AG04450 (cell line): Measurements from ENCODE around the gene CDH4. TPM values are rescaled to one million over a fixed set of nuclear protein-coding genes. Genes with fewer than 3 reads are reported as not detected.

Experiments used
- CTCF ChIA-PET: fragments of 300-600, 350-600 bp; formaldehyde crosslinking; extraction: SDS; loops from one replicate; lab custom pipeline; 2022; ENCODE audit warnings: antibody characterized with exemption, inconsistent platforms; lab: Charles Lee
- POLR2A ChIA-PET: fragments of 350-600 bp; formaldehyde crosslinking; extraction: SDS; loops from one replicate; lab custom pipeline; 2021; ENCODE audit warnings: antibody characterized with exemption, inconsistent platforms; lab: Yijun Ruan, JAX
- DNase-seq: peaks from one replicate; pipeline ENCODE4 v3.0.0-alpha.2; 2011; ENCODE audit warnings: low read depth, low spot score
- H3K27ac ChIP-seq: one replicate; pipeline ENCODE4 v1.5.1; 2012; ENCODE audit warnings: low read depth, low read length, control low read depth
- H3K27me3 ChIP-seq: one replicate; pipeline ENCODE4 v1.6.0; 2012; ENCODE audit warnings: low read length; ENCODE audit not compliant: control insufficient read depth, insufficient read depth
- H3K4me3 ChIP-seq: 2 replicates; pipeline ENCODE4 v1.5.1; 2011; ENCODE audit warnings: mild to moderate bottlenecking, low read depth, low read length, control low read depth
- H3K9me3 ChIP-seq: 2 replicates; pipeline ENCODE4 v1.5.1; 2012; ENCODE audit warnings: low read length; ENCODE audit not compliant: control insufficient read depth, insufficient read depth
- CTCF ChIP-seq: IDR thresholded peaks from 2 replicates; pipeline ENCODE4 v1.5.1; 2011; ENCODE audit warnings: low read depth, low read length, control low read depth, inconsistent platforms
- polyA plus RNA-seq: library from polyadenylated mRNA; depleted of rRNA; stranded (reverse); fragments of >200 nt; gene quantifications from 2 replicates; pipeline ENCODE4 v1.2.3, GENCODE V29; 2011

The CDH4 gene
- polyA plus RNA-seq, 1 experiment, result 1.6 TPM

- CTCF ChIA-PET, result no interaction called here
- no peak for TF ChIP-seq CTCF
- POLR2A ChIA-PET, result no interaction called here
- no peak overlapping the region for H3K27ac ChIP-seq
- H3K9me3 ChIP-seq, result no peaks in the 10 kb centered on the region; the same call in 1 of the 2 replicates
- peaks cover 8% of the 10 kb centered on the region for H3K27me3 ChIP-seq
- DNase-seq, result no peak
- no peak overlapping the region for H3K4me3 ChIP-seq
Observed at GRCh38 chr20:61677928-61678327, 425.9 kb downstream of the CDH4 start.

GRCh38 chr20:61678437-61678836 is 426.4 kb downstream of the CDH4 start:
- H3K9me3 ChIP-seq, result no peaks in the 10 kb centered on the region; the same call in 1 of the 2 replicates
- ChIA-PET POLR2A (no interaction called here), CTCF (no interaction called here)
- H3K4me3 ChIP-seq, result no peak overlapping the region
- H3K27ac ChIP-seq, result no peak overlapping the region
- no peak for TF ChIP-seq CTCF
- DNase-seq, result no peak
- peaks cover 8% of the 10 kb centered on the region for H3K27me3 ChIP-seq

- Histone ChIP-seq H3K9me3 (no peaks in the 10 kb centered on the region; the same call in 1 of the 2 replicates), H3K27ac (no peak overlapping the region), H3K27me3 (peaks cover 8% of the 10 kb centered on the region), H3K4me3 (no peak overlapping the region)
- ChIA-PET CTCF (interaction anchor here (0.6 kb wide), 1 partner anchor 420 kb away, joined by 7 read pairs; no protein-coding TSS in a partner anchor), POLR2A (no interaction called here)
- TF ChIP-seq CTCF, result no peak
- DNase-seq, result no peak
Observed at GRCh38 chr20:61679473-61679872, 427.4 kb downstream of the CDH4 start.

- TF ChIP-seq CTCF, result no peak
- Histone ChIP-seq H3K9me3 (no peaks in the 10 kb centered on the region; the same call in 1 of the 2 replicates), H3K4me3 (no peak overlapping the region), H3K27me3 (peaks cover 10% of the 10 kb centered on the region), H3K27ac (no peak overlapping the region)
- ChIA-PET POLR2A (no interaction called here), CTCF (no interaction called here)
- no peak for DNase-seq
Observed at GRCh38 chr20:61680096-61680495, 428.0 kb downstream of the CDH4 start.

- H3K9me3 ChIP-seq, result no peaks in the 10 kb centered on the region; the same call in 1 of the 2 replicates
- no peak overlapping the region for H3K4me3 ChIP-seq
- H3K27me3 ChIP-seq, result peaks cover 9% of the 10 kb centered on the region
- H3K27ac ChIP-seq, result no peak overlapping the region
- no peak for DNase-seq
- ChIA-PET CTCF (no interaction called here), POLR2A (interaction anchor here (0.6 kb wide), 1 partner anchor 10 kb away, joined by 3 read pairs; no protein-coding TSS in a partner anchor)
- no peak for TF ChIP-seq CTCF
Observed at GRCh38 chr20:61682114-61682995, 430.3 kb downstream of the CDH4 start.
